Panc1 (cell line): ENCODE results near the gene SNX9. TPM values are rescaled to one million over a fixed set of nuclear protein-coding genes. Genes with fewer than 3 reads are reported as not detected.

ENCODE experiments used
- ATAC-seq: fragments of 200-7000 bp; cut with Tn5 transposase; 2 replicates; pipeline ENCODE4 v1.9.1; 2020; ENCODE audit warnings: mild to moderate bottlenecking, moderate library complexity
- BruUV-seq: library from RNA; stranded (reverse); fragments of 400-500 nt; replicated peaks from 2 replicates; lab custom pipeline; 2021; lab: Mats Ljungman, UMichigan
- CTCF ChIA-PET: fragments of 300-600 bp; sonication (Branson Sonifier 250); formaldehyde crosslinking; loops from one replicate; lab custom pipeline; 2022; ENCODE audit warnings: antibody characterized with exemption; lab: Charles Lee
- POLR2A ChIA-PET: fragments of 300-600 bp; sonication (Branson Sonifier 250); formaldehyde crosslinking; loops from one replicate; lab custom pipeline; 2022; ENCODE audit warnings: antibody characterized with exemption; lab: Charles Lee
- DNase-seq: peaks from one replicate; pipeline ENCODE4 v3.0.0-alpha.2; 2010; ENCODE audit warnings: low read depth, low spot score
- H3K27ac ChIP-seq: 2 replicates; pipeline ENCODE4 v1.5.1; 2011; ENCODE audit warnings: mild to moderate bottlenecking, low read length, inconsistent platforms
- H3K27me3 ChIP-seq: fragments of 200-500 bp; sonication (Bioruptor generic); 2 replicates; pipeline ENCODE4 v1.6.0; 2014; ENCODE audit warnings: low read length, inconsistent platforms; ENCODE audit not compliant: control insufficient read depth, insufficient read depth
- H3K36me3 ChIP-seq: fragments of 200-500 bp; sonication (Bioruptor generic); 2 replicates; pipeline ENCODE4 v1.5.1; 2014; ENCODE audit warnings: inconsistent platforms, mild to moderate bottlenecking, low read length, moderate library complexity; ENCODE audit not compliant: control insufficient read depth, insufficient read depth
- H3K4me1 ChIP-seq: 2 replicates; pipeline ENCODE4 v1.5.1; 2011; ENCODE audit warnings: inconsistent platforms, mild to moderate bottlenecking, low read length, moderate library complexity; ENCODE audit not compliant: control insufficient read depth, insufficient read depth
- H3K4me3 ChIP-seq, 2 experiments: 2 replicates each; pipeline ENCODE4 v1.5.1; 2011 to 2012; ENCODE audit warnings: low read depth in 2 of 2, low read length in 2 of 2, mild to moderate bottlenecking in 2 of 2, inconsistent platforms in 1 of 2, moderate library complexity in 1 of 2
- H3K9me3 ChIP-seq: fragments of 200-500 bp; sonication (Bioruptor generic); 2 replicates; pipeline ENCODE4 v1.5.1; 2014; ENCODE audit warnings: low read depth, mild to moderate bottlenecking, inconsistent platforms, low read length, moderate library complexity; ENCODE audit not compliant: control insufficient read depth, insufficient read depth
- POLR2AphosphoS5 ChIP-seq: IDR thresholded peaks from 2 replicates; pipeline ENCODE4 v1.6.1; 2012; ENCODE audit warnings: mild to moderate bottlenecking, low read depth, low read length, moderate library complexity
- SIN3A ChIP-seq: IDR thresholded peaks from 2 replicates; pipeline ENCODE4 v1.6.1; 2012; ENCODE audit warnings: low read depth, mild to moderate bottlenecking, low read length, moderate library complexity, borderline replicate concordance; ENCODE audit not compliant: insufficient read depth
- TCF7L2 ChIP-seq: IDR thresholded peaks from 2 replicates; pipeline ENCODE4 v1.6.1; 2011; ENCODE audit warnings: mild to moderate bottlenecking, low read depth, low read length, inconsistent platforms
- in situ Hi-C: cut with HindIII; loops from 2 replicates; pipeline ENCODE4 v1.10.0; 2016; ENCODE audit warnings: low sequenced_read_pairs, low pct_unique_long_range_greater_than_20kb
- intact Hi-C: fragments of 100-400 bp; cut with micrococcal nuclease; formaldehyde crosslinking; loops from one replicate; pipeline ENCODE4 v1.10.0; 2022; ENCODE audit not compliant: unreplicated experiment
- total RNA-seq: library from RNA; stranded (reverse); gene quantifications from one replicate; pipeline ENCODE4 v1.2.1, GENCODE V29; 2021; ENCODE audit not compliant: unreplicated experiment
- TF ChIP-seq, protein P1 (sequence below): fragments of 450-650 bp; IDR thresholded peaks from 2 replicates; pipeline ENCODE4 v1.5.1; 2017; ENCODE audit warnings: mild to moderate bottlenecking
- TF ChIP-seq, protein P2 (sequence below), 2 experiments: IDR thresholded peaks; 2 replicates each; pipeline ENCODE4 v1.6.1; 2011 to 2012; ENCODE audit warnings: low read depth in 2 of 2, control low read depth in 1 of 2, low read length in 1 of 2, mild to moderate bottlenecking in 1 of 2, moderate library complexity in 1 of 2; ENCODE audit not compliant: insufficient read depth in 1 of 2

SNX9 gene
- total RNA-seq, 1 experiment from 2014 or later = 46.0 TPM

DNA sequence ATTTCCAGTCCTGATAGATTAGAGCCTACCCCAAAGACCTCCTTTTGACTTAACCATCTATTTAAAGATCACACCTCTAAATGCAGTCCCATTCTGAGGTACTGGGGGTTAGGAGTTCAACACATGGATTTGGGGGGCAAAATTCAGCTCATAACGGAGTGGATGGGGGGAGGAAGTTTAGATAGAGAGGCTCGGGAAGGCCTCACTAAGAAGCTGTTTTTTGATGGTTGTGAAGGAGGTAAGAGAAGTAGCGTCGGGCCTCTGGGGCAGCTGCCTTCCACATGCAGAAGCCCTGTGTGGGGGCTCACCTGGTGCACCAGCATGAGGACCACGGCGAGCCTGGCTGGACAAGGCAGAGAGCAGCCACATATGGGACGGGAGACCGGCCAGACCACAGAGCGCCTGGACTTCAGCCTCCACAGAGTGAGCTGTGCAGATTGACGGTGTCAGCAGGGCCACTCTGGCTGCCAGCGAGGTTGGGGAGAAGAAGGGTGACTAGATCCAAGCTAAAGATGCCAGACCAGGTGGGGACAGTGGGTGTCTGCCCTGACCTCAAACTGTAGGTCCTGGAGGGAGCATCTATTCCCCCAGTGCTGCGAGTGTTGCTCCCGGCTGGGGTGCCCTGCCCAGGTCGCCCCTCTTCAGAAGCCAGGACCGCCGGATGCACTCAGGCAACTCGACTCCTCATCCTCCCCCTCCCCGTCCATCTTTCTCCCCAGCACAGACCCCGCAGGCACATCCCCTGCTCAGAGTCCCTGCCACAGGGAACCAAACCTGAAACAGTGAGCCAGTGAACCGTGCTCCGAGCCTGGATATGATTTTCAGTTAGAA is 153.5 kb downstream of the SNX9 start:
- peaks cover 14% of the 10 kb centered on the region for H3K4me1 ChIP-seq
- no peaks in the 10 kb centered on the region for H3K36me3 ChIP-seq
- no peak overlapping the region for H3K27ac ChIP-seq
- CTCF ChIA-PET = interaction anchor here (0.6 kb wide), 1 partner anchor 17 kb away, joined by 24 read pairs; no protein-coding TSS in a partner anchor
- no peak overlapping the region for H3K4me3 ChIP-seq
- H3K9me3 ChIP-seq = no peaks in the 10 kb centered on the region
- intact Hi-C loops (no loop called here), in situ Hi-C loops (no loop called here)
- ATAC-seq (no peak), DNase-seq (no peak)
- TF ChIP-seq SIN3A (no peak), TCF7L2 (no peak), POLR2AphosphoS5 (no peak)
- TF ChIP-seq, protein P1, sequence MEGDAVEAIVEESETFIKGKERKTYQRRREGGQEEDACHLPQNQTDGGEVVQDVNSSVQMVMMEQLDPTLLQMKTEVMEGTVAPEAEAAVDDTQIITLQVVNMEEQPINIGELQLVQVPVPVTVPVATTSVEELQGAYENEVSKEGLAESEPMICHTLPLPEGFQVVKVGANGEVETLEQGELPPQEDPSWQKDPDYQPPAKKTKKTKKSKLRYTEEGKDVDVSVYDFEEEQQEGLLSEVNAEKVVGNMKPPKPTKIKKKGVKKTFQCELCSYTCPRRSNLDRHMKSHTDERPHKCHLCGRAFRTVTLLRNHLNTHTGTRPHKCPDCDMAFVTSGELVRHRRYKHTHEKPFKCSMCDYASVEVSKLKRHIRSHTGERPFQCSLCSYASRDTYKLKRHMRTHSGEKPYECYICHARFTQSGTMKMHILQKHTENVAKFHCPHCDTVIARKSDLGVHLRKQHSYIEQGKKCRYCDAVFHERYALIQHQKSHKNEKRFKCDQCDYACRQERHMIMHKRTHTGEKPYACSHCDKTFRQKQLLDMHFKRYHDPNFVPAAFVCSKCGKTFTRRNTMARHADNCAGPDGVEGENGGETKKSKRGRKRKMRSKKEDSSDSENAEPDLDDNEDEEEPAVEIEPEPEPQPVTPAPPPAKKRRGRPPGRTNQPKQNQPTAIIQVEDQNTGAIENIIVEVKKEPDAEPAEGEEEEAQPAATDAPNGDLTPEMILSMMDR = no peak
- TF ChIP-seq, protein P2, sequence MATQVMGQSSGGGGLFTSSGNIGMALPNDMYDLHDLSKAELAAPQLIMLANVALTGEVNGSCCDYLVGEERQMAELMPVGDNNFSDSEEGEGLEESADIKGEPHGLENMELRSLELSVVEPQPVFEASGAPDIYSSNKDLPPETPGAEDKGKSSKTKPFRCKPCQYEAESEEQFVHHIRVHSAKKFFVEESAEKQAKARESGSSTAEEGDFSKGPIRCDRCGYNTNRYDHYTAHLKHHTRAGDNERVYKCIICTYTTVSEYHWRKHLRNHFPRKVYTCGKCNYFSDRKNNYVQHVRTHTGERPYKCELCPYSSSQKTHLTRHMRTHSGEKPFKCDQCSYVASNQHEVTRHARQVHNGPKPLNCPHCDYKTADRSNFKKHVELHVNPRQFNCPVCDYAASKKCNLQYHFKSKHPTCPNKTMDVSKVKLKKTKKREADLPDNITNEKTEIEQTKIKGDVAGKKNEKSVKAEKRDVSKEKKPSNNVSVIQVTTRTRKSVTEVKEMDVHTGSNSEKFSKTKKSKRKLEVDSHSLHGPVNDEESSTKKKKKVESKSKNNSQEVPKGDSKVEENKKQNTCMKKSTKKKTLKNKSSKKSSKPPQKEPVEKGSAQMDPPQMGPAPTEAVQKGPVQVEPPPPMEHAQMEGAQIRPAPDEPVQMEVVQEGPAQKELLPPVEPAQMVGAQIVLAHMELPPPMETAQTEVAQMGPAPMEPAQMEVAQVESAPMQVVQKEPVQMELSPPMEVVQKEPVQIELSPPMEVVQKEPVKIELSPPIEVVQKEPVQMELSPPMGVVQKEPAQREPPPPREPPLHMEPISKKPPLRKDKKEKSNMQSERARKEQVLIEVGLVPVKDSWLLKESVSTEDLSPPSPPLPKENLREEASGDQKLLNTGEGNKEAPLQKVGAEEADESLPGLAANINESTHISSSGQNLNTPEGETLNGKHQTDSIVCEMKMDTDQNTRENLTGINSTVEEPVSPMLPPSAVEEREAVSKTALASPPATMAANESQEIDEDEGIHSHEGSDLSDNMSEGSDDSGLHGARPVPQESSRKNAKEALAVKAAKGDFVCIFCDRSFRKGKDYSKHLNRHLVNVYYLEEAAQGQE (IDR thresholded peaks at IDR 0.05; ENCODE audit: insufficient read depth in 1 of 2, low read depth in 2 of 2, low read length in 1 of 2) = no peak
- POLR2A ChIA-PET = no interaction called here
- BruUV-seq = no TSS peak
- no peaks in the 10 kb centered on the region for H3K27me3 ChIP-seq

DNA sequence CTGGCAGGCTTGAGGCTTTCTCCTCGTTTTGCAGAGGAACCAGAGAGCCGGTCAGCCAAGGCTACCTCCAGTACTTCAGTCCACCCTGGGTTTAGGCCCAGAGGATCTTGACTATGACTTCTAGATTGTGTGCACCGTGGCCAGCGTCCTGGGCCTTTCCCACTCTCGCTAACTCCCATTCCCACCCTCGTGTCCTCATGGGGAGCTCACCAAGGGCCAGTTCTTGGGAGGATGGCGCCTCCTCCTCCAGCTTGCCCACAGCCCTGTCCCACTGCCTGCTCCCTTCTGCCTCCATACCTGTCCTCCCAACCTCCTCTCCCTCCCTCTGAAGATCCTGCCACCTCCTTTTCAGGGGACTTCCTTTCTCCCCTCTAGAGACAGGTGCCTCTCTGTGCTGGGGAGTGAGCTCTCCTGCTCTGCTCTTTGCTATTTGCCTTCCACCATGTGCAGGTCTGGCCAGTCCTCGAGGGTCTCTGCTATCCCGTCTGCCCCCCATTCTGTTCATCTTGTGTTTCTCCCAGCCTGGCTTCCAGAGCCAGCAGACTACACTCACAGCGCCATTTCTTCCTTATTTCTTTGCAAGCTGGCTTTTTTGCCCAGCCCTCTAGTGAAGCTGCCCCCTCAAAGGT is 154.2 kb downstream of the SNX9 start:
- BruUV-seq = no TSS peak
- no peaks in the 10 kb centered on the region for H3K27me3 ChIP-seq
- ATAC-seq (no peak), DNase-seq (no peak)
- peaks cover 14% of the 10 kb centered on the region for H3K4me1 ChIP-seq
- in situ Hi-C loops = no loop called here
- no peaks in the 10 kb centered on the region; the same call in 1 of the 2 replicates for H3K36me3 ChIP-seq
- H3K27ac ChIP-seq = no peak overlapping the region
- TF ChIP-seq, protein P1 = no peak
- TF ChIP-seq SIN3A = no peak
- no peak for TF ChIP-seq POLR2AphosphoS5
- TF ChIP-seq TCF7L2 = no peak
- ChIA-PET POLR2A (no interaction called here), CTCF (no interaction called here)
- intact Hi-C loops = no loop called here
- H3K4me3 ChIP-seq = no peak overlapping the region
- no peaks in the 10 kb centered on the region for H3K9me3 ChIP-seq
